ENCODE measurements around the gene COL4A6.
"Not testable (repeated sequence)": the region's sequence is repeated elsewhere in the genome, so short reads cannot be mapped to it uniquely, and the experiment has no call there.

The COL4A6 gene

GRCh38 chrX:108438110-108438623, at the start of gene COL4A6:
Gene COL4A6 (minus strand): TSS chrX:108438422. CDS start chrX:108438196, 226 bp downstream.
- in situ Hi-C loops (cut with MboI; ENCODE audit: low sequenced_read_pairs): no loop called here

GRCh38 chrX:108485960-108486359, 47.7 kb upstream of the COL4A6 start:
- in situ Hi-C loops (cut with MboI; ENCODE audit: low sequenced_read_pairs): no loop called here

- in situ Hi-C loops (cut with MboI; ENCODE audit: low sequenced_read_pairs): no loop called here
Observed at GRCh38 chrX:108484251-108484650, 46.0 kb upstream of the COL4A6 start.

GRCh38 chrX:108481528-108481927, 43.3 kb upstream of the COL4A6 start:
- in situ Hi-C loops (cut with MboI; ENCODE audit: low sequenced_read_pairs): not testable (repeated sequence)

GRCh38 chrX:108473979-108474378, 35.8 kb upstream of the COL4A6 start:
- in situ Hi-C loops (cut with MboI; ENCODE audit: low sequenced_read_pairs): no loop called here

- in situ Hi-C loops (cut with MboI; ENCODE audit: low sequenced_read_pairs): no loop called here
Observed at GRCh38 chrX:108468486-108468885, 30.3 kb upstream of the COL4A6 start.

- in situ Hi-C loops (cut with MboI; ENCODE audit: low sequenced_read_pairs): no loop called here
Observed at GRCh38 chrX:108464604-108465003, 26.4 kb upstream of the COL4A6 start.

GRCh38 chrX:108456971-108457477, 18.8 kb upstream of the COL4A6 start:
- in situ Hi-C loops (cut with MboI; ENCODE audit: low sequenced_read_pairs): no loop called here

GRCh38 chrX:108453841-108454240, 15.6 kb upstream of the COL4A6 start:
- in situ Hi-C loops (cut with MboI; ENCODE audit: low sequenced_read_pairs): no loop called here

GRCh38 chrX:108447303-108447702, 9.1 kb upstream of the COL4A6 start:
- in situ Hi-C loops (cut with MboI; ENCODE audit: low sequenced_read_pairs): no loop called here

- in situ Hi-C loops (cut with MboI; ENCODE audit: low sequenced_read_pairs): no loop called here
Observed at GRCh38 chrX:108442901-108443464, 4.8 kb upstream of the COL4A6 start.

- in situ Hi-C loops (cut with MboI; ENCODE audit: low sequenced_read_pairs): no loop called here
Observed at GRCh38 chrX:108439961-108440696, 1.9 kb upstream of the COL4A6 start.

- in situ Hi-C loops (cut with MboI; ENCODE audit: low sequenced_read_pairs): no loop called here
Observed at GRCh38 chrX:108439426-108439942, 1.3 kb upstream of the COL4A6 start, which contains the start of gene COL4A5. Gene COL4A5 (plus strand): TSS chrX:108439838. CDS start chrX:108440126, 288 bp downstream.

GRCh38 chrX:108437349-108438109, 693 bp downstream of the COL4A6 start:
- in situ Hi-C loops (cut with MboI; ENCODE audit: low sequenced_read_pairs): no loop called here

- in situ Hi-C loops (cut with MboI; ENCODE audit: low sequenced_read_pairs): no loop called here
Observed at GRCh38 chrX:108435261-108435660, 3.0 kb downstream of the COL4A6 start.

- in situ Hi-C loops (cut with MboI; ENCODE audit: low sequenced_read_pairs): no loop called here
Observed at GRCh38 chrX:108426262-108426661, 12.0 kb downstream of the COL4A6 start.

GRCh38 chrX:108420481-108420880, 17.7 kb downstream of the COL4A6 start:
- in situ Hi-C loops (cut with MboI; ENCODE audit: low sequenced_read_pairs): no loop called here

- in situ Hi-C loops (cut with MboI; ENCODE audit: low sequenced_read_pairs): no loop called here
Observed at GRCh38 chrX:108419401-108419800, 18.8 kb downstream of the COL4A6 start.

- in situ Hi-C loops (cut with MboI; ENCODE audit: low sequenced_read_pairs): no loop called here
Observed at GRCh38 chrX:108417257-108417656, 21.0 kb downstream of the COL4A6 start.

- in situ Hi-C loops (cut with MboI; ENCODE audit: low sequenced_read_pairs): no loop called here
Observed at GRCh38 chrX:108415891-108416290, 22.3 kb downstream of the COL4A6 start.

- in situ Hi-C loops (cut with MboI; ENCODE audit: low sequenced_read_pairs): no loop called here
Observed at GRCh38 chrX:108415146-108415545, 23.1 kb downstream of the COL4A6 start.

All from HL-60/S4 treated with retinoic acid at 250 ng/mL for 4 days and 3 days (cell line).